GF-D8 (cell line): ENCODE results near the gene PRKG1.

Experiments
- DNase-seq: peaks from one replicate; lab custom pipeline; 2025; lab: John Stamatoyannopoulos, UW

Gene PRKG1

DNA sequence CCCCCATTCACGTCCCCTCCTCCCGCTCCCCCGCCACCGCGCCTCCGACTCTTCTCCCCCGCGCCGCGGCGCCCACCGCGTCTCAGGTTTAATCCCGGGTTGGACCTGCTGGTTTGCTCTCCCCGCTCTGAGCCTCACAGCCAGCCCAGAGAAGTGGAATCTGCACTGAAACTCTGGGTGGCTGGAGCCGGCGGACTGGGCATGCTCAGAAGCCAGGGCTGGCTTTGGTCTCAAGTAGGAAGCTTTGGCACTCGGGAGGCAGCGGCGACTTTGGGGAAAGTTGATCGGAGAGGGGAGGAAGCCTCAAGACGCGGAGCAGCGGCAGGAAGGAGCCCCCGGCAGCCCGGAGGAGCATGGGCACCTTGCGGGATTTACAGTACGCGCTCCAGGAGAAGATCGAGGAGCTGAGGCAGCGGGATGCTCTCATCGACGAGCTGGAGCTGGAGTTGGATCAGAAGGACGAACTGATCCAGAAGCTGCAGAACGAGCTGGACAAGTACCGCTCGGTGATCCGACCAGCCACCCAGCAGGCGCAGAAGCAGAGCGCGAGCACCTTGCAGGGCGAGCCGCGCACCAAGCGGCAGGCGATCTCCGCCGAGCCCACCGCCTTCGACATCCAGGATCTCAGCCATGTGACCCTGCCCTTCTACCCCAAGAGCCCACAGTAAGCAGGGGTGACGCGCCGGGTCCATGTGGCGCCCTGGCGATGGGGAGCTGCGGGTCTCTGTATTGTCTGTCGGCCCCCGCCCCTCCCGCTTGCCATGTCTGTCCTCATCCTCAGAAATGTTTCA, at the start of gene PRKG1:
PRKG1 (plus strand) TSS at position 250 of the 791 bp plus-strand sequence.
- DNase-seq = no peak

DNA sequence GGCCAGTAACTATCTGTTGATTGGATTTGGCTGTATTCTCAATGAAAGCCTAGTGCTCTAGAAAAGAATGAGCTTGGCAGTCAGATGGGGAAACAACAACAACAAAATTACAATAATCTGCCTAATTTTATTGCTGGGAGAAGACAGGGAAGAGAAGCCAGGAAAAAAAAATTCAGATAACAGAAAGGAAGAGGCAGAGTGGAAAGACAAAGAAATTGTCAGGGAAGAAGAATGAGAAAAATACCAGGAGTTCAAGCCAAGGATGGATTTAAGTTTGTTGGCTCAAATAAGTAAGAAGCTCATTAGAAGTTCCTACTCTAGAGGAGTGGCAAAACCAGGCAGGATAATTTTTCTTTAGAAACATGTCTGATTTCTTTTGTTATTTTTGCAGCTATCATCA, 45.9 kb upstream of the PRKG1 start:
- no peak for DNase-seq

DNA sequence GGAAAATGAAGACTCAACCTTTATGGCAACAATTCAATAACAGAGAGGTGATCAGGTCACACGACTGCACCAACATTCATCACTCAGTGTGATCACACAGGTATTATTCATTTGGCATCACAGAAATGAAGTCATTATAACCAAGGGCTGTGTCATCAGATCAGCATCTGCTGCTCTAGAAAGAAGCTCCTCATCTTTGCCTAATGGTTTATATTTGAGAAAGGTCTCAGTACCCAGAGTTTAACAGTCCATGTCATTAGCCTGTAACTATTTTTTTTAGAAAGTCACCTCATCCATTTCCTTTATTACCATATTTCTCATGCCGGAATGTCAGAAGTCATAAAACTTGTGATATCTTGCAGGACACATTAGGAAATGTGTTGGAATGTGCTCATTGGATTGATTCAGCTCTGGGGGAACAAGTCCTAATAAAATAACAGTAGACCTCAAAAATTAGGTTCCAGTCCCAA, 45.1 kb upstream of the PRKG1 start:
- DNase-seq = no peak

DNA sequence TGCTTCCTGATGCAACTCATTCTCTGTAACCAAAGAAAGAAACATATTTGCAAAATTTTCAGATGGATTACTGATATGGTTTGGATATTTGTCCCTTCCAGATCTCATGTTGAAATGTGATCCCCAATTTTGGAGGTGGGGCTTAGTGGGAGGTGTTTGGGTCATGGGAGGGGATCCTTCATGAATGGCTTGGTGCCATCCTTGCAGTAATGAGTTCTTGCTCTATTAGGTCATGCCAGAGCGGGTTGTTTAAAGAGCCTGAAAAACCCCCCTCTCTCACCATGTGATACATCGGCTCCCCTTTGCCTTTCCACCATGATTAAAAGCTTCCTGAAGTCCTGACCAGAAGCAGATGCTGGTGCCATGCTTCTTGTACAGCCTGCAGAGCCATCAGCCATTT, 43.8 kb upstream of the PRKG1 start:
- DNase-seq = no peak

DNA sequence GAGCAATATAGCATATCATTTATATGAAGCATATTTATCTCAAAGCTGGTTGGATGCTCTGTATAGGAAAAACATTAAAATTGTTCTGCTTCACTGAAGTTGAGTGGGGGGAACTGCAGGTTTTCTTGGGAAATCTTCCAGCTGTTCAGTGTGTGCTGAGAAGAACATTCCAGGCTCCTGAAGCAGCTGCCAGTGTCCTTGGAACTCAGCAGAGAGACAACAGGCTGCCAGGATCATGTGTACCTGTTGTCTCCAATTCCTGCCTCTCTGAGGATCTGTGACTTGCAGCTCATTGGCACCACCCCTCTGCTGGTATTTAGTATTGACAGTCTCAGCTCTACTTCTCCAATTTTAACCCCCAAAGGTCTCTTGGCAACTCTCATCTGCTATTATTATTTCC, 42.3 kb upstream of the PRKG1 start:
- no peak for DNase-seq

DNA sequence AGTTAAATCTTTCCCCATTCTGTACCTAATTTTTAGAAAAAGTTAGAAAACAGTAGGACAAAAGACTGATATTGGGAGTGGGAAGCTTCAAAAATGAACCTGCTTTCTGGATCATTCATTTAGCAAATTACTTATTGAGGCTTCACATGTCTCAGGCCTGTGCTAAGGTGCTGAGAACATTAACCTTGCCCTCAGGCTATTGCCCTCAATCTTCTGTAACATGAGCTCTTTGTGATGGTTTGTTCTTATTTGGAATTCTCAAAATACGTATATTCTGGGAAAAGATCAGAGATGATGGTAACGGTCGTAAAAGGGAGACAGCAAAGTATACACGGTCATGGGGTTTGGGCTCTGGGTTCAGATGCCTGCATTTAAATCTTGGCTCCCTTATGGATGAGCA, 39.5 kb upstream of the PRKG1 start:
- DNase-seq = no peak

DNA sequence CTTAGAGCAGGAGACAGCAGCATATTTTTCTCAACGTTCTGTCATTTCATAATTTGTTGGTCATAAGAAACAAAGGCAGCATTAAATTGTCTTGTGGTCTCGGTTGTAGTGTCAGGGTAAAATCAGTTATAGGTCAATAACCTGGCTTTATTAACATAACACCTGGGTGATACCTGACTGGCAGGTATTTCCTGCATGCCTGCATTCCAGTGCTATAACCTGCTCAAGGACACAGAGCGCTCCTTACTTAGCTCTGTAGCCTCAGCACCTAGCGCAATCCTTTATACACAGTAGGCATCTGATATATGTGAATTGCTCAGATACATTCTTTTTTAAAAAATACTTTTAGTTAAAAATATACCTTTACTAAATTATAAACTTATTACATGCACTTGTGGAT, 38.9 kb upstream of the PRKG1 start:
- no peak for DNase-seq

DNA sequence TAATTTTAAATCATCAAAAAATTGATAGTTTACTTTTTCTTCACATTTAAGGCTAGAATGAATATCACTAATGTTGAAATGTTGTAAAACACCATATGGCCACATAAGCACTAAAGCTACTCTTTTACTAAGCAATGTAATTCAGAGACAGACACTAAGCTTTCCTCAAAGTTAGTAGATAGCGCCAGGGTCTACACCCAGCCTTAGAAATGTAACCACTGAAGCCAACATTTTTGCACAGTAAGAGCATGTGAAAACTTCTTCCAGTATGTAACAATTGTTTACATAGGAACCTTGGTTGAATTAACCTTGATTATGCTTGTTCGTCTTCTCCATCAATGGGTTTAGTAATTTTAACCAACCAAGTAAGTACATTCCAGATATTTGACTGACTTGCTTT, 28.4 kb upstream of the PRKG1 start:
- DNase-seq = no peak

DNA sequence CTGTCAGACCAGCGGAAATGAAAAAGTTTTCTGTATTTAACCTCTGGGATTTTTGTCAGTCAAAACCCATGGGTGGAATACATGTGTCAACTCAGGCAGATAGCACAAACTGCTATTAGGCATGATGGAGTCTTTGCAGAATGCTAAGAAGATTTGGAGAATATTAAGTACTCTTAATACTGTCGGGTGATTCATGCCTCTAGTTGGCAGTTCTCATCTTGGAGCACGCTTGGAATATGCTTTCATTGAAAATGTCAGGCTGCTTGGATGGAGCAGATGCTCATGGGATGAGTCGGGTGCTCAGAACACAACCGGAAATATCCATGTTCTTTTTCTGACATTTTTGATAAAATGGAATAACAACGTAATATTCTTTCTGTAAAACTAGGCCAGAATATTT, 27.6 kb upstream of the PRKG1 start:
- no peak for DNase-seq

DNA sequence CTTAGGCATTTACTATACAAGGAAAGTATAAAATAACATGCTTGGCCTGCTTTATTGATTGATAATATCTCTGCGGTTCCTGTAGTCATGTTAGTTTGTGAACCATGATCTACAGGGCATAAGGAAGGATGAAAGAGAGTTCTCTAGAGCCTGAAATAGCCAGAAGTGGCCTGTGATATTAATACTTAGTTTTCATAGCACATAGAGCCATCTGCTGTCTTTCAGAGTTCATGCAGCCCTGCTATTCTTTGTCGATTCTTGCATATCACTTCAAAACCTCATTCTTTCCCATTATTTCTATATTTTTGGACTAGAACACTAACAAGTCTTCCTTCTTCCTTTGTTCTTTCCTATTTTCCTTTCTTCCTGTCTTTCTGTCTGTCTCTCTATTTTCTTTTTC, 26.4 kb upstream of the PRKG1 start:
- no peak for DNase-seq

DNA sequence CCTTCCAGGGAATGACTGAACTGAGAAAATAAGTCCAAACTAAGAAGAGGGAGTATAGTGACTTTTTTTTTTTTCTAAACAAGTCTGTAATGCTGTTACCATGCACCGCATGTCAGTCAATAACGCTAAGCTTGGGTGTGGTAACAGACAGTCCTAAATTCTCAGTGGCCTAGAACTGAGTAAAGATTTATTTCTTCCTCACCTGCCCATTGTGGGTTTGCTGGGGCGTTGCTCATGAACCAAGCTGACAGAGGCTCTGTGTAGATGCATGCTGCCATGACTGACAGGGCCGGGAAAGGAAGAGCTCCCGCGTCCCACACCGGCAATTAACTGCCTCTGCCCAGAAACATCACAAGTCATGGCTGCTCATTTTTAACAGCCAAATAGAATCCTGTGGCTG, 25.5 kb upstream of the PRKG1 start:
- DNase-seq = no peak

DNA sequence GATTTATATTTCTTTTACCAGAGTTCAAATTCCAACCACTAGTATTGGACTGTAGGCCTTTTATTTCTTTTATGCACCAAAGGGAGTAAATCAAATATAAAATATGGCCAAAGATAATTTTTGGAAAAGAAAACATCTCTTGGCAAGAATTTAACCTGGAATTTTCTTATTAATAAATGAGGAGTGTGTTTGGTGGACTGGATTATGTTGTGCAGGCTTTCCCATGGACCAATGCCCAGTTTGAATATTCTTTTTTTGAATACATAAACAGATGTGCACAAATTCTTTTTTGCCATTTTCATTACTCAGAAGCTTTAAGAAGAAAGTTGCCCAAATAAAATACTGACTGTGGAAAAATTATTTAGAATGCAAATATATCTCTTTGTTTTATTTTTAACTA, 22.1 kb upstream of the PRKG1 start:
- no peak for DNase-seq

DNA sequence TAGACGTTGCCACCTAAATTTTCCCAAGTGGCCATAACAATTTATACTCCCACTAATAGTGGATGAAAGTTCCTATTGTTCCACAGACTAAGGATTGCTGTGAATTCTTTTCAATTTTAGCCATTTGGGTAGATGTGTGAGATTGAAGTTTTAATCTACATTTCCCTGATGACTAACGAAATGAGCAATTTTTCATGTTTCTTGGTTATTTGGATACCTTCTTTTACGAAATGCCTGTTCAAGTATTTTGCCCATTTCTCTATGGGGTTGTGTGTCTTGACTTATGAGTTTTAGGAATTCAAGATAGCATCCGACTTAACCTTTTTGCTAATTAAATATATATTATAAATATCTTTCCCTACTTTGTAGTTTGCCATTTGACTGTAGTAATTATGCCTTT, 16.4 kb upstream of the PRKG1 start:
- no peak for DNase-seq

DNA sequence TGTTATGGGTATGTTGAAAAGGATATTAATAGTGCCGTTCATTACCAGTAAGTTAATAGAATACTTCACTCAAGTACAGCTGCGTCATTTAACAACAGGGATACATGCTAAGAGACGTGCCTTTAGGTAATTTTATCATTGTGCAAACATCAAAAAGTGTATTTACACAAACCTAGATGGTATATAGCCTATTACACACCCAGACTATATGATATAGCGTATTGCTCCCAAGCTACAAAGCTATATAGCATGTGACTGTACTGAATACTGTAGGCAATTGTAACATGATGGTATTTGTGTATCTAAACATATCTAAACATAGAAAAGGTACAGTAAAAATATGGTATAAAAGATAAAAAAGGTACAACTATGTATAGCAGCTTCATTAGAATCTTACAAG, 11.1 kb upstream of the PRKG1 start:
- DNase-seq = no peak

DNA sequence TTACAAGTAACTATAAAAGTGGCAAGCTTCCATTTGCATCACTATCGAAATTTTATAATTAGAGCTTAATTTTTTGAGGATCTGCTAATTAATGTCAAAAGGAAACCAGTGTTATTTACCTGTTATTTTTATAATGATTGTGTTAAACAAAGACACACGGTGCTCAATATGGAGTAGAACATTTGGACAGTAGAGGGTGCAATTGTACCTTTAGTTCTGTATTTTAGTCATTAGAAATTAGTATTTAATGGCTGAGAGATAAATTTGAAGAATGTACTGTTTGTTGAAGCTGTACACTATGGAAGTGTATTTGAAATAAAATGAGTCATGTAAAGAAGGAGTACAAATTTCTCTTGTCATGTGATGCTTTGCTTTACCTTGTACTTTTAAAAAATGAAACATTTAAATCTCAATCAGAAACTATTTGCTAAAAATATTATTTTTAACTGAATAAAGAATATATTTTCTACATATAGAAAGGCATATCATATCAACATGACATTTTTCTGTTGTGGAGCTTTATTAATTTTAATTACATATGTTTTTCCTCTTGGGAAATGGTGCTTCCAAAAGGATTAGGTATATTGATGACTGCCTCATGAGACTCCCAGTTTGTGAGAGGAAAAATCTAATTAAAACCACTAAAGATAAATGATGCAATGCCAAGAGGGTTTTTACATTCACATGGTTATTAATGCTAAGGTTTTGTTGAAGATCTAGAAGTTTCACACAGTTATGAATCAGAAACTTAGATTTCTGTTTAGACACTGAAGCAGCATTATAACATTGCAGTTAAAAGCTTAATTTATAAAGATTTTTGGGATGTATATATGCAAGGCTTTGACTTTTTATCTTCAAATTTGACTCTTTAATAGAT, 10.4 kb upstream of the PRKG1 start:
- no peak for DNase-seq

DNA sequence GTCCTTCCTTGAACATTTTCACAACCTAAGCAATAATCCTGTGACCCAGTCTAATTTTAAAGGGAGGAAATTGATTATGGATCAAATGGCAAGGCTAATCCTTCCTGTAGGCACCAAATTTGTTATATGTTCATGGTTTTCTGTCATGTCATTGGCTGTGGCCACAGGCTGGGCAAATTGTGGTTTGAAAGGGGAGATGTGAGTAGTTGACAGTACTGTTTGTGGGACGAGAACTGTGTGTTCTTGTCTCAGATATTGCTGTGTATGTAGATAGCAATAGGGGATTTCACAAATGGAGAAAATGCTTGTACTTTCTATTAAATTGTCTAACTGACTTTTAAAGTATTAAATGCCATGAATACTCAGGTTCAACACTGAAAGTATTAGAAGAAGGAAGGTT, 8.1 kb upstream of the PRKG1 start:
- DNase-seq = no peak

DNA sequence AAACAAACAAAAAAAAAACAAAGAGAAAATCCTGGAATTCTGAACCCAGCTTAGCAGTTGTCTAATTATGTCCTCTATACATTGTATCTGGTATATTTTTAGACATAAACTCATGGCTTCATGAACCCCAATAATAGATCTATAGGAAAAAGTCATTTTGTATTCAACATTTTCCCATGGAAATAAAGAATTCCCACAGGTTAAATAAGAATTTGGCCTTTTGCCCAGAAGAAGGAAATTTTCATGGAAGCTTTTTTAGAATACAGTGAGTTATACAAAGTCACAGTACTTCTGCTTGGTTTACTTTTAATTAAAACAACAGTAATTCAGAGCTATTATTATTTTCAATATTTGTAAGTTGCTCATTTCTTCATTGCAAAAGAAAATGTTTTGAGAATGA, 2.1 kb upstream of the PRKG1 start:
- DNase-seq = no peak

DNA sequence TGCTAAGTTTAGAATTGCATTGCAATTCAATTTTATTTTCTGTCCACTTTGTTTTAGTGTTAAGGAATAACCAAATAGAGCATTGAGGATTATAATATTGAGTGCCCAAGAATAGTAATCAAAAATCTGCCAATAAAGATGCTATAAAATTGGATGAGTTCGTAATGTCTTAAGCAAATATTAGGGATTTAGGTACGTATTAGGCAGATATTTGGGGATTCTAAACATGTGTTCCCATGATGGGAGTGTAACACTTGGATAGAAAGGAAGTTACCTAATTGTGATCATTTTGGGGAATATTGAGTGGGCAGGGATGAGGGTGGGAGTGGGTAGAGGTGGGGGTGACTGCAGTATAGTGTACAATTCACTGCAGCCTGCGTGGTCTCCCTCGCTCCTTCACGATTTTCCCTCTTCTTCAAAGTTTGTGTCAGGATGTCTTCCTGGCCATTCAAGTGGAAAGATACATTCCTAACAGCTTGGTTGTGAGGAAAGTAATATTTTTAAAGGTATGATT, 1.3 kb upstream of the PRKG1 start:
- DNase-seq = no peak

DNA sequence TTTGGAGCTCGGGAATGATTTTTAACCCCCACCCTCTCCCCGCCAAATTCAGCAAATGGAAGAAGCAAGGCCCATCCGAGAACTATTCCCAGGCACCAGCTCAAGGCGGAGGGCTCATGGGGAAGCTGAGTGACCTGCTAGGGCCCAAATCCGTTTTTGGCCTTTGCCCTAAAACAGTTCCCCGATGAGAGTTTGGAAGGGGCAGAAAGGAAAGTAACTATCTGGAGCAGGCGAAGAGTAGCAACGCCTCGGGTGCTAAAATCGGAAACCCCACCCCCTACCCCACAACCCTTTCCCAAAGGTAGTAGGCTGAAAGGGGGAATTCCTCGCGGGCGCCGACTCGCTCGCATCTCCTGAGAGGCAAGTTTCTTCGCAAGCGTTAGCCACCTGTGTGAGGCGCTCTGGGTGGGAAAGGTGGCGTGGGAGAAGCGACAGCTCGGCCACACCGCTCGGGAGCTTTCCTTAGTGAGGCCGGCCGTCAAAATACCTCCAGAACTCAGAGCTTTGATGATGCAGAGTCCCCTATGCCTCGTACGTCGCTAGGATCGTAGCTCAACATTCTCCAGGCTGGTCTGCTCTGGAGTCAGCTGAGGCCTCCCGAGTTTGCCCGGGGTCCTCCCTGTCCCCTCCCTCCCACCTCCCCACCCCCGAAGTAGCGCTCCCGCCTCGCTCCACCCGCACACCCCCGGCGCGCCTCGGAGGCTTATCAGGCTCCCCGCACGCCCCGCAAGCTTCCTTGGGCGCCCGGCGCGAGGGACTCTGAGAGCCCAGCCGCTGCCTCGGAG, 642 bp upstream of the PRKG1 start:
- no peak for DNase-seq

DNA sequence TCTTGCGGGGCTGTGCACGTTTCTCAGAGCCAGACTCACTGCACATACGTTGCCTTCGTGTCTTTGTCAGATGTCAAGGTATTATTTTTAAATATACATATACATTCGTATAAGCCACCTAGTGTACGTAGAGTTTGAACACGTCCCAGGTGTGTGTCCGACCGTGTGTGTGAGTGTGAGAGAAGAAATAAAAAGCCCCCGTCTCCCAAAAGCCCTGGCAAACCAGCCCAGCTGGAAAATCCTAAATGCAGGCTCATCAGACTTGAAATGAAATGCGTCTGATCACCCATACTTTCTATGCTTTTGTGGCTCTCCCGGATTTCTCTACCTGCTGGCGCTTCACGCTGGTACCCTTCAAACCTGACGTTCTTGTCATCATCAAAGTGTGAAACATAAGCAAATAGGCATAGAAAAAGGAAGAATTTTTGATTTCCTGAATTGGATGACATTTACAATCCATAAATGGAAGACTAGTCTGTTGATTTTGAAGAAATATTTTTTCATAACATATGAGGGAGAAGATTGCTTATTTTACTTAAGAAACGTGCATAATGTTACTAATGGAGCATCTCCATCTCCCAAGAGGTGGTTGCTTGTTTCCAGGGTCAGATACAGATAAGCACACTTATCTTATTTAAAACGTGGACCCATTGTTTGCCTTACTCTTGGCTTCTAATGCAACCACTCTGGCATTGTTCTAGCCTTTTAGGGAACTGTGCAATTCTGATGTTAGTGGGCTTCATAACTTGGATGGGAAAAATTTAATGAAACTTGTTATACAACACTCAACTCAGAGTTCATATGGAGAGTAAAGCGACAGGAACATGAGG, 971 bp downstream of the PRKG1 start:
- DNase-seq = no peak

DNA sequence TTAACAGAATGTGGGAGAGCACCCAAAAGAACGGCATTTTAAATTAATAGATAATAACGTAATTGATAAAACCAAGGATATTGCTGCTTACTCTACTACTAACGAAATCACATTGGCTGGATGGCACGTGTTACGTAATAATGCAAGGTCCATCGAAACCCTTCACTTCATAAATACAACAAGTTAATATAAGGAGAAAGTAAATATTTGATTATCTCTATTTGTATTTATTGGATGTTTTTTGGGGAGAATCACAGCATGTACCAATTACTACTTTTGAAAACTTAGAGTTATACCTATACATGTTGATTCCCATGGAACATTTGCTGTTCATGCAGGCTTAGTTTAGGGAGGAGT, 1.6 kb downstream of the PRKG1 start:
- no peak for DNase-seq
